NB4 (cell line): Measurements from ENCODE around the gene IQCM.
"Not testable (repeated sequence)": the region's sequence is repeated elsewhere in the genome, so short reads cannot be mapped to it uniquely, and the experiment has no call there.

Experiments
- DNase-seq: peaks from one replicate; pipeline ENCODE4 v3.0.0; 2010; ENCODE audit warnings: low read depth
- H3K4me3 ChIP-seq: one replicate; pipeline ENCODE4 v1.5.1; 2011; ENCODE audit warnings: mild to moderate bottlenecking, low read depth, low read length, moderate library complexity
- CTCF ChIP-seq: IDR thresholded peaks from one replicate; pipeline ENCODE4 v1.5.1; 2012; ENCODE audit warnings: low read depth, low read length
- MAX ChIP-seq: IDR thresholded peaks from 2 replicates; pipeline ENCODE4 v1.6.1; 2011; ENCODE audit warnings: low read depth, low read length
- MYC ChIP-seq: IDR thresholded peaks from 2 replicates; pipeline ENCODE4 v1.6.1; 2011; ENCODE audit warnings: low read depth, low read length
- POLR2A ChIP-seq: IDR thresholded peaks from 2 replicates; pipeline ENCODE4 v1.6.1; 2011; ENCODE audit warnings: mild to moderate bottlenecking; ENCODE audit not compliant: insufficient read length; ENCODE audit errors: extremely low read depth

The IQCM gene

GRCh38 chr4:149489321-149489720 is 326.3 kb downstream of the IQCM start:
- TF ChIP-seq POLR2A, result no peak
- no peak for TF ChIP-seq MAX
- no peak for TF ChIP-seq MYC
- no peak for TF ChIP-seq CTCF
- DNase-seq, result no peak
- no peak overlapping the region for H3K4me3 ChIP-seq

- no peak overlapping the region for H3K4me3 ChIP-seq
- TF ChIP-seq POLR2A (no peak), CTCF (no peak), MYC (no peak), MAX (no peak)
- DNase-seq, result no peak
Observed at GRCh38 chr4:149486861-149487260, 328.8 kb downstream of the IQCM start.

GRCh38 chr4:149468669-149469068 is 347.0 kb downstream of the IQCM start:
- H3K4me3 ChIP-seq, DNase-seq: not testable (repeated sequence)

GRCh38 chr4:149466446-149466845 is 349.2 kb downstream of the IQCM start:
- no peak overlapping the region for H3K4me3 ChIP-seq
- TF ChIP-seq CTCF, result no peak
- no peak for TF ChIP-seq MAX
- TF ChIP-seq MYC, result no peak
- no peak for TF ChIP-seq POLR2A
- DNase-seq, result no peak

- H3K4me3 ChIP-seq, result no peak overlapping the region
- DNase-seq, result no peak
- TF ChIP-seq MAX (no peak), MYC (no peak)
Observed at GRCh38 chr4:149465955-149466354, 349.7 kb downstream of the IQCM start.

- no peak for DNase-seq
- TF ChIP-seq CTCF, result no peak
- TF ChIP-seq MAX, result no peak
Observed at GRCh38 chr4:149443537-149443936, 372.1 kb downstream of the IQCM start.

GRCh38 chr4:149441338-149441737 is 374.3 kb downstream of the IQCM start:
- DNase-seq, result no peak
- no peak overlapping the region for H3K4me3 ChIP-seq
- TF ChIP-seq MYC, result no peak
- TF ChIP-seq CTCF, result no peak
- TF ChIP-seq MAX, result no peak
- TF ChIP-seq POLR2A, result no peak

More at GRCh38 chr4:149443537-149443936, 372.1 kb downstream of the IQCM start:
- no peak overlapping the region for H3K4me3 ChIP-seq
